ENCODE measurements around the gene CHCHD6.

DNA sequence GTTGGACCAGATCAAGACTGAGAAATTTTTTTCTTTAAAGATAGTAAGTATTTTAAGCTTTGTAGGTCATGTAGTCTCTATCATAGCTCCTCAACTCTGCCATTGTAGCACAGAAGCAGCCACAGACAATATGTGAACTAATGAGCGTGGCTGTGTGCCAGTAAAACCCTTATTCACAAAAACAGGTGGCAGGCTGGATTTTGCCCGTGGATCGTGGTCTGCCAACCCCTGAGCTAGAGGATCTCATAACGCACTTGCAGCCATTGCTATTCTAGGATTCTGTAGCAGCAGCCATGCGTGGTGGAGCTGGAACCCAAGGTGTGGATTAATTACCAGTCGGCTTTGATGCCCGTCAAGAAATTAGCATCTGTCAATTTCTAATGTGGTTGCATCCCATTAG is 210.2 kb downstream of the CHCHD6 start:
- TF ChIP-seq POLR2A (IDR thresholded peaks at IDR 0.05; ENCODE audit: borderline replicate concordance, extremely low read depth, insufficient read depth, insufficient read length) (no peak), EZH2 (IDR thresholded peaks at IDR 0.05) (no peak), SIN3A (IDR thresholded peaks at IDR 0.05; ENCODE audit: low read depth) (no peak), ELF1 (IDR thresholded peaks at IDR 0.05; ENCODE audit: borderline replicate concordance, low read depth) (no peak), TCF7L2 (IDR thresholded peaks at IDR 0.05; ENCODE audit: borderline replicate concordance, extremely low read depth, insufficient read depth, insufficient read length) (no peak), JUND (IDR thresholded peaks at IDR 0.05) (no peak)
- TF ChIP-seq, protein P1, sequence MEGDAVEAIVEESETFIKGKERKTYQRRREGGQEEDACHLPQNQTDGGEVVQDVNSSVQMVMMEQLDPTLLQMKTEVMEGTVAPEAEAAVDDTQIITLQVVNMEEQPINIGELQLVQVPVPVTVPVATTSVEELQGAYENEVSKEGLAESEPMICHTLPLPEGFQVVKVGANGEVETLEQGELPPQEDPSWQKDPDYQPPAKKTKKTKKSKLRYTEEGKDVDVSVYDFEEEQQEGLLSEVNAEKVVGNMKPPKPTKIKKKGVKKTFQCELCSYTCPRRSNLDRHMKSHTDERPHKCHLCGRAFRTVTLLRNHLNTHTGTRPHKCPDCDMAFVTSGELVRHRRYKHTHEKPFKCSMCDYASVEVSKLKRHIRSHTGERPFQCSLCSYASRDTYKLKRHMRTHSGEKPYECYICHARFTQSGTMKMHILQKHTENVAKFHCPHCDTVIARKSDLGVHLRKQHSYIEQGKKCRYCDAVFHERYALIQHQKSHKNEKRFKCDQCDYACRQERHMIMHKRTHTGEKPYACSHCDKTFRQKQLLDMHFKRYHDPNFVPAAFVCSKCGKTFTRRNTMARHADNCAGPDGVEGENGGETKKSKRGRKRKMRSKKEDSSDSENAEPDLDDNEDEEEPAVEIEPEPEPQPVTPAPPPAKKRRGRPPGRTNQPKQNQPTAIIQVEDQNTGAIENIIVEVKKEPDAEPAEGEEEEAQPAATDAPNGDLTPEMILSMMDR (IDR thresholded peaks at IDR 0.05 in 2 of 3, conservative IDR thresholded peaks at IDR 0.05 in 1 of 3; ENCODE audit: borderline replicate concordance in 1 of 3, insufficient read depth in 1 of 3, low read depth in 2 of 3, low read length in 2 of 3): no peak
- TF ChIP-seq, protein P2, sequence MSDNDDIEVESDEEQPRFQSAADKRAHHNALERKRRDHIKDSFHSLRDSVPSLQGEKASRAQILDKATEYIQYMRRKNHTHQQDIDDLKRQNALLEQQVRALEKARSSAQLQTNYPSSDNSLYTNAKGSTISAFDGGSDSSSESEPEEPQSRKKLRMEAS (IDR thresholded peaks at IDR 0.05): no peak
- TF ChIP-seq, protein P3, sequence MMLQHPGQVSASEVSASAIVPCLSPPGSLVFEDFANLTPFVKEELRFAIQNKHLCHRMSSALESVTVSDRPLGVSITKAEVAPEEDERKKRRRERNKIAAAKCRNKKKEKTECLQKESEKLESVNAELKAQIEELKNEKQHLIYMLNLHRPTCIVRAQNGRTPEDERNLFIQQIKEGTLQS (IDR thresholded peaks at IDR 0.05): no peak

Data from HCT116 (cell line).